MM.1S (cell line): ENCODE measurements around the gene KLHL15.

ENCODE experiments used
- DNase-seq: peaks from one replicate; pipeline ENCODE4 v3.0.0-alpha.2; 2015
- H2AFZ ChIP-seq: fragments of 300-600 bp; sonication (generic); 2 replicates; pipeline ENCODE4 v1.6.0; 2016; ENCODE audit warnings: antibody characterized with exemption, low read length
- H3F3A ChIP-seq: fragments of 300-600 bp; sonication (generic); 2 replicates; pipeline ENCODE4 v1.6.1; 2016; ENCODE audit warnings: mild to moderate bottlenecking, antibody characterized with exemption, low read length, moderate library complexity, mixed read lengths; ENCODE audit not compliant: insufficient read depth
- H3K27ac ChIP-seq: fragments of 300-600 bp; sonication (generic); 2 replicates; pipeline ENCODE4 v1.5.1; 2016; ENCODE audit warnings: mild to moderate bottlenecking, low read length
- H3K27me3 ChIP-seq: fragments of 300-600 bp; sonication (generic); replicated peaks from 2 replicates; pipeline ENCODE4 v1.6.0; 2016; ENCODE audit warnings: low read length; ENCODE audit not compliant: insufficient read depth
- H3K36me3 ChIP-seq: fragments of 300-600 bp; sonication (generic); replicated peaks from 2 replicates; pipeline ENCODE4 v1.6.1; 2016; ENCODE audit warnings: mild to moderate bottlenecking, low read length, mixed read lengths; ENCODE audit not compliant: insufficient read depth
- H3K4me1 ChIP-seq: fragments of 300-600 bp; sonication (generic); 2 replicates; pipeline ENCODE4 v1.6.1; 2016; ENCODE audit warnings: low read length, mixed read lengths
- H3K4me2 ChIP-seq: fragments of 300-600 bp; sonication (generic); 2 replicates; pipeline ENCODE4 v1.6.0; 2016; ENCODE audit warnings: low read depth, low read length
- H3K4me3 ChIP-seq: fragments of 300-600 bp; sonication (generic); 2 replicates; pipeline ENCODE4 v1.5.1; 2016; ENCODE audit warnings: low read length, mixed read lengths
- H3K79me2 ChIP-seq: fragments of 300-600 bp; sonication (generic); 2 replicates; pipeline ENCODE4 v1.6.1; 2016; ENCODE audit warnings: mixed run types, low read length, mixed read lengths
- H3K9ac ChIP-seq: fragments of 300-600 bp; sonication (generic); 2 replicates; pipeline ENCODE4 v1.6.1; 2016; ENCODE audit warnings: low read length, mixed read lengths
- H3K9me2 ChIP-seq: fragments of 300-600 bp; sonication (generic); replicated peaks from 2 replicates; pipeline ENCODE4 v1.6.1; 2016; ENCODE audit warnings: mild to moderate bottlenecking, low read length, mixed read lengths; ENCODE audit not compliant: insufficient read depth
- H3K9me3 ChIP-seq: fragments of 300-600 bp; sonication (generic); replicated peaks from 2 replicates; pipeline ENCODE4 v1.6.1; 2016; ENCODE audit warnings: mild to moderate bottlenecking, low read length, mixed read lengths; ENCODE audit not compliant: insufficient read depth
- H4K20me1 ChIP-seq: fragments of 300-600 bp; sonication (generic); 2 replicates; pipeline ENCODE4 v1.6.1; 2016; ENCODE audit warnings: mild to moderate bottlenecking, low read length, moderate library complexity, mixed read lengths; ENCODE audit not compliant: insufficient read depth
- EZH2 ChIP-seq: fragments of 300-600 bp; sonication (generic); optimal IDR thresholded peaks from 2 replicates; pipeline ENCODE3; 2017; ENCODE audit warnings: low read depth, mild to moderate bottlenecking, antibody characterized with exemption, low read length, mixed read lengths
- EZH2phosphoT487 ChIP-seq: fragments of 300-600 bp; sonication (generic); IDR thresholded peaks from 2 replicates; pipeline ENCODE4 v1.6.1; 2018; ENCODE audit warnings: antibody characterized with exemption, low read length
- TF ChIP-seq, protein P1 (sequence below): fragments of 300-600 bp; sonication (generic); IDR thresholded peaks from 2 replicates; pipeline ENCODE4 v1.5.1; 2016; ENCODE audit warnings: antibody characterized with exemption, low read length, mixed read lengths

KLHL15 gene

GRCh38 chrX:23959781-23960180 is 67.2 kb downstream of the KLHL15 start:
- H4K20me1 ChIP-seq: no peaks in the 10 kb centered on the region
- H3K4me2 ChIP-seq: no peak overlapping the region
- no peak overlapping the region for H2AFZ ChIP-seq

GRCh38 chrX:23954396-23954795 is 72.6 kb downstream of the KLHL15 start:
- Histone ChIP-seq H3K4me3 (no peak overlapping the region), H2AFZ (no peak overlapping the region), H3K9me3 (no peaks in the 10 kb centered on the region), H3K9ac (no peak overlapping the region), H3K9me2 (no peaks in the 10 kb centered on the region), H3K27ac (no peak overlapping the region), H3K27me3 (no peaks in the 10 kb centered on the region), H3K4me1 (no peaks in the 10 kb centered on the region), H4K20me1 (no peaks in the 10 kb centered on the region), H3F3A (no peaks in the 10 kb centered on the region), H3K4me2 (no peak overlapping the region), H3K79me2 (no peaks in the 10 kb centered on the region), H3K36me3 (no peaks in the 10 kb centered on the region)
- no peak for DNase-seq
- TF ChIP-seq EZH2 (no peak), EZH2phosphoT487 (no peak)
- TF ChIP-seq, protein P1, sequence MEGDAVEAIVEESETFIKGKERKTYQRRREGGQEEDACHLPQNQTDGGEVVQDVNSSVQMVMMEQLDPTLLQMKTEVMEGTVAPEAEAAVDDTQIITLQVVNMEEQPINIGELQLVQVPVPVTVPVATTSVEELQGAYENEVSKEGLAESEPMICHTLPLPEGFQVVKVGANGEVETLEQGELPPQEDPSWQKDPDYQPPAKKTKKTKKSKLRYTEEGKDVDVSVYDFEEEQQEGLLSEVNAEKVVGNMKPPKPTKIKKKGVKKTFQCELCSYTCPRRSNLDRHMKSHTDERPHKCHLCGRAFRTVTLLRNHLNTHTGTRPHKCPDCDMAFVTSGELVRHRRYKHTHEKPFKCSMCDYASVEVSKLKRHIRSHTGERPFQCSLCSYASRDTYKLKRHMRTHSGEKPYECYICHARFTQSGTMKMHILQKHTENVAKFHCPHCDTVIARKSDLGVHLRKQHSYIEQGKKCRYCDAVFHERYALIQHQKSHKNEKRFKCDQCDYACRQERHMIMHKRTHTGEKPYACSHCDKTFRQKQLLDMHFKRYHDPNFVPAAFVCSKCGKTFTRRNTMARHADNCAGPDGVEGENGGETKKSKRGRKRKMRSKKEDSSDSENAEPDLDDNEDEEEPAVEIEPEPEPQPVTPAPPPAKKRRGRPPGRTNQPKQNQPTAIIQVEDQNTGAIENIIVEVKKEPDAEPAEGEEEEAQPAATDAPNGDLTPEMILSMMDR: no peak

More at GRCh38 chrX:23959781-23960180, 67.2 kb downstream of the KLHL15 start:
- DNase-seq: no peak
- H3K4me1 ChIP-seq: no peaks in the 10 kb centered on the region
- no peaks in the 10 kb centered on the region for H3K79me2 ChIP-seq
- H3K9me2 ChIP-seq: no peaks in the 10 kb centered on the region
- TF ChIP-seq EZH2 (no peak), EZH2phosphoT487 (no peak)
- TF ChIP-seq, protein P1: no peak
- no peak overlapping the region for H3K4me3 ChIP-seq
- no peaks in the 10 kb centered on the region for H3K9me3 ChIP-seq
- H3K36me3 ChIP-seq: no peaks in the 10 kb centered on the region
- no peaks in the 10 kb centered on the region for H3F3A ChIP-seq
- no peaks in the 10 kb centered on the region for H3K27me3 ChIP-seq
- no peak overlapping the region for H3K27ac ChIP-seq
- no peak overlapping the region for H3K9ac ChIP-seq

- H3K4me2 ChIP-seq: peak overlapping the region; percentile 75
- no peak for TF ChIP-seq EZH2phosphoT487
- TF ChIP-seq, protein P1: peak; percentile 28
- H3K79me2 ChIP-seq: no peaks in the 10 kb centered on the region
- H3K9me2 ChIP-seq: no peaks in the 10 kb centered on the region
- H3K9me3 ChIP-seq: no peaks in the 10 kb centered on the region
- no peaks in the 10 kb centered on the region for H3F3A ChIP-seq
- no peaks in the 10 kb centered on the region for H3K4me1 ChIP-seq
- H3K9ac ChIP-seq: no peak overlapping the region
- H4K20me1 ChIP-seq: no peaks in the 10 kb centered on the region
- H3K27ac ChIP-seq: no peak overlapping the region
- no peak for DNase-seq
- peak overlapping the region; percentile 61 for H2AFZ ChIP-seq
- H3K27me3 ChIP-seq: no peaks in the 10 kb centered on the region
- peak overlapping the region; percentile 47; the same call in 1 of the 2 replicates for H3K4me3 ChIP-seq
- H3K36me3 ChIP-seq: no peaks in the 10 kb centered on the region
These were observed 73.1 kb downstream of the KLHL15 start for GRCh38 chrX:23953908-23954269.
